GM19099 (cell line): ENCODE data around the gene HEPHL1.

Experiments
- POLR2A ChIP-seq: IDR thresholded peaks from 3 replicates; pipeline ENCODE4 v1.6.1; 2011; ENCODE audit warnings: low read depth; ENCODE audit not compliant: insufficient read length; ENCODE audit errors: extremely low read depth

HEPHL1 gene

DNA sequence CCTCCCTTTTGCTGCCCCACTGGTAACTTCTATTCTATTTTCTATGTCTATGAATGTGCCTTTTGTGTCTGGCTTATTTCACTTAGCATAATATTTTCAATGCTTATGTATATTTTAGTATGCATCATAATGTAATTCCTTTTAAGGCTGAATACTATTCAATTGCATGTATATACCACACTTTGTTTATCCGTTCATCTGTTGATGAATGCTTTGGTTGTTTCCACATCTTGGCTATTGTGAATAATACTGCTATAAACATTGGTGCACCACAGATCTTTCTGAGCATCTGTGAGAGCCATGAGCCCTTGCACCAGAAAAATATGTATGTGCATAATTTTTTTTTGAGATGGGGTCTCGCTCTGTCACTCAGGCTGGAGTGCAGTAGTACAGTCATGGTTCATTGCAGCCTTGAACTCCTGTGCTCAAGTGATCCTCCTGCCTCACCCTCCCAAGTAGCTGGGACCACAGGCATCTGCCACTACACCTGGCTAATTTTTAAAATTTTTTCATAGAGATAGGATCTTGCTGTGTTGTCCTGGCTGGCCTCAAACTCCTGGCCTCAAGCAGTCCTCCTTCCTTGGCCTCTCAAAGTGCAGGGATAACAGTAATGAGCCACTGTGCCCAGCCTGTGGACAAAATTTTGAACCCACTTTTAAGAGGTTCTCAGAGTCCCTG, 27.0 kb downstream of the HEPHL1 start:
- TF ChIP-seq POLR2A = no peak

- TF ChIP-seq POLR2A = no peak
Observed at GRCh38 chr11:94049351-94049750, 28.2 kb downstream of the HEPHL1 start.

GRCh38 chr11:94058630-94059029, 37.5 kb downstream of the HEPHL1 start:
- no peak for TF ChIP-seq POLR2A

GRCh38 chr11:94059065-94059464, 37.9 kb downstream of the HEPHL1 start:
- no peak for TF ChIP-seq POLR2A

GRCh38 chr11:94060401-94060800, 39.2 kb downstream of the HEPHL1 start:
- no peak for TF ChIP-seq POLR2A

DNA sequence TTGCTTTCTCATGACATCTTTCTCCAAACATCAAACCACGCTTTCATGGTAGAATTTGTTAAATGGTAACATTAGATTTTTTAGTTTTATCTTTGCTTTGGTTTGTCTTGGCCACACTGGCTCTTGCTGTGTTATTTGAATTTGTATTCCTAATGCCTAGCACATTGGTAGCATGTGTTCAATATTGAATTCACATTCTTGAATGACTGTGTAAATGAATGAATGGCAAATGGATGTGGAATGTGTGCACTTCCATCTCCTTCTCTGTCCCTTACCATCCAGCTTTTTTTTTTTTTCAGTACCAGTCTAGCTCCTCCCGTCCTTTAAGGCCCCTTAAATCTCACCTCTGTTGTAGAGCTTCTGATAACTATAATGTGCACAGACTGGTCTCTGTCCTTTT, 41.2 kb downstream of the HEPHL1 start:
- TF ChIP-seq POLR2A = no peak

DNA sequence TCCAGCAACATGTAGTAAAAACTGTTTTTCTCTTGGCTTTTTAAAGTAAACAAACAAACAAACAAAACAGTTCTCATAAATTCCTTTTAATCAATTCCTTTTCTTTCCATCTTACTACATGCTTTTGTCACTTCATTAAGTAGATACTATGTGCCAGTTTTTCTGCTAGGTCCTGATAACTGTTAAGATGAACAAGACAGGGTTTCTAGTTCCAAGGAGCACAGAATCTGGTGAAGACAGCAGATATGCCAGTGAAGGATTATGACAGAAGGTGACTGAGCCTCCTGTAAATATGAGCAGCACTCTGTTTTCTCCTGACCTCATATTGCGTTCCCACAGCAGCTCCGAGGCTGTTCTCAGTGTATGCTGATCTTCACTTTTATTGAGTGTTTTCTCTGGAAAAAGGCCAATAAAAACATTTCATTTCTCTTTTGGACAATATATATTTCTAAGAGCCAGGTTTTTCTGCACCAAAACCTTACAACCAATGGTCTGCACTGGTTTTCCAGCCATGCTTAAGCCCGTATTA, 45.8 kb downstream of the HEPHL1 start:
- TF ChIP-seq POLR2A = no peak

GRCh38 chr11:94068764-94069163, 47.6 kb downstream of the HEPHL1 start:
- TF ChIP-seq POLR2A = no peak

DNA sequence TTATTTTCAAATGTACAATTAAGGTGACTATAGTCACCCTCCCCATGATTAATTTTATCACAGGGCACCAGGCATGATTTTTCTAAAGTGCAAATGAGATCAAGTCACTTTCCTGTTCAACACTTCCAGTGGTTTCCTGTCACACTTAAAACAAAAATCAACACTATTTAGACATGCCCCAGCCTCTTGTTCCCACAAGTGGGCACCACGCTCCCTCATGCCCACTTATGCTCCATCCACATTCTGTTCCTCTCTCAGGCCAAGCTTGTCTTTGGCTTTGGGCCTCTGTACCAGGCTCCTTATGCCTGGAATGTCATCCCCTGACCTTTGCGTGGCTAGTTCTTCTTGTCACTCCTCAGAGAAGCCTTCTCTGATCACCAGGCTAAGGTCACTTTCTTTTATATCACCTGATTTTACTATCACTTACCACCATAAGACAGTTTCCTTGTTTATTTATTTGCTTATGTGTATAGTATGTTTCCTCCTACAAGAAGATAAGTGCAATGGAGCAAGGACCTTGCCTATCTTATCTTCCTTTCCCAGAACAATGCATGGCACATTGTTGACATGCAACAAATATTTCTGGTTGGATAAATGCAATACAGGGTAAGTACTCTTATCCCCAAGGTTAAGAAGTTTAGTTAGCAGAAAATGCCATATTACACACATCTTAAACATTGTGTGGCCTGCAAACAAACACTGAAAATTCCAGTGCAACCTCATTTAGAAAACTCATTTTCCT, 56.6 kb downstream of the HEPHL1 start:
- no peak for TF ChIP-seq POLR2A

- TF ChIP-seq POLR2A = no peak
Observed at GRCh38 chr11:94084164-94084563, 63.0 kb downstream of the HEPHL1 start.

- no peak for TF ChIP-seq POLR2A
Observed at GRCh38 chr11:94088906-94089305, 67.8 kb downstream of the HEPHL1 start.

DNA sequence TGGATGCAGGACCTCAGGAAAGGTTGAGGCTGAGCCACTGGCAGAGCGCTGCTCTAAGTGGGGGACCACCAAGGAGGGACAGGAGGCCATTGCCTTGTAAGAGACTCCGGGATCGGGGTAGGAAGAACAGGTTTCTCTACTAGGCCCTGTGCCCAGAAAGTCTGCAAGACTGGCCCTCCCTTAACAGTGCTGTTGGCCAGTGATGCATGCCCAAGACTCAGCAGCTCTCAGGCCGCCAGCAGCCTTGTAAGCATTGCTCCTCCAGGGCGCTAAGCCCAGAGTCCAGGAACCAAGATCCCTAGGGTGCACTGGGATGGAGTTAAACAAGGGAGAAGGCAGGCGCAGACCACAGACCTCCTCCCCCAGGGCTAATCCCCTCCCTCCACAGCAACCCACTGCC, 68.2 kb downstream of the HEPHL1 start:
- no peak for TF ChIP-seq POLR2A

- TF ChIP-seq POLR2A = no peak
Observed at GRCh38 chr11:94090401-94090800, 69.2 kb downstream of the HEPHL1 start.

GRCh38 chr11:94091091-94091490, 69.9 kb downstream of the HEPHL1 start:
- TF ChIP-seq POLR2A = no peak

- TF ChIP-seq POLR2A = no peak
Observed at GRCh38 chr11:94100253-94100652, 79.1 kb downstream of the HEPHL1 start.

DNA sequence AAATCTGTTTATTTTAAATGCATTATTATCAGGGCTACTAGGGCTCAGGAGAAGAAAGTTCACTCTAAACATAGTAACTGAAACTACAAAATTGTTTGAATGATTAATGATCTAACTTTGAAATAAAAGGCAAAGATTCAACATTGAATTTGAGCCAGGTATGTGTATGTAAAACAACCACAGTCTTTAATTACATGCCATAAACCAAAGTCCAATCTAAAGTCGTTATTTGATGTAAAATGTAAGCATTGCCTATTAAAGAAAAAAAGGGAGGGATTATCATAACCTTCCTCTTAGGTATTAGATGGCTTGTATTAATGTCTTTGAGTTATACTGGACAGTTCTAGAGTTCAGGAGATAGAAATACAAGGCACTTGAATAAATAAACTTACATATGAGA, 82.3 kb downstream of the HEPHL1 start:
- no peak for TF ChIP-seq POLR2A
